Transverse colon (tissue), 3 donors: ENCODE data around the gene WNK2.

Experiments used
- EP300 ChIP-seq: sonication (generic); formaldehyde crosslinking; IDR thresholded peaks from one replicate; pipeline ENCODE4 v1.6.1; 2017; ENCODE audit warnings: antibody characterized with exemption, low read depth
- TF ChIP-seq, protein P1 (sequence below), 5 experiments: fragments of 200-600 bp in 3 of 5; fragments of 450-650 bp in 2 of 5; sonication (generic) in 3 of 5; IDR thresholded peaks; 1 replicate in 2 of 5; 2 replicates in 3 of 5; pipeline ENCODE4 v1.5.1; 2016 to 2017; ENCODE audit warnings: antibody characterized with exemption in 5 of 5, inconsistent platforms in 3 of 5, mild to moderate bottlenecking in 2 of 5, moderate library complexity in 1 of 5

DNA sequence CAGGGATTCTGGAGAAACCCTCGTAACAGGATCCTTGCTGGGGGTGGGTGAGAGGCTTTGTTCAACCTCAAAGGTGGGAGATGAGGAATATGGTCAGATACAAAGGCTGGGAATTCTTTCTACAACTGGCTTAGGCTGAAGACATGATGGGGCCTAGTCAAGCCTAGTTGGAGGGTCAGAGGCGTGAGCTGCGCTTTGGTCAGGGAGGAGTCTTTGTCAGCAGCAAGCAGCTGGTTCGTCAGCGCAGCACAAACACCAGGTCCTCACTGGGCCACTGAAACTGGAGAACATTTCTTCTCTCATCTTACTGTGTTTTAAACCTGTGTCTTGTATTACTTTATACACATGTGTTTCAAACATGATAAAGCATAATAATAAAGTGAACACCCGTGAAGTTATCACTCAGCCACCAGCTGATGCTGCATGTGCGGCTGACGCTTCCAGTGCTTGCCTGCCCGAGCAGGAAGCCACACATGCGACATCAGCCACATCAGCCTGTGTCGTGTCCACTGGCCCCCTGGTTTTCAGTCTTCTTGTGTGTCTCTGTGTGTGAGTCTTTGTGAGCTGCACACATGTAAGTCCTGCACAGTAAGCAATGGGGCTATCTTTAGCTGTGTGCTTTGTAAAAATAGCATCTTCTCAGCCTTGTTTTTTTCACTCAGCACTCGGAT, 81.5 kb downstream of the WNK2 start:
- TF ChIP-seq, protein P1, sequence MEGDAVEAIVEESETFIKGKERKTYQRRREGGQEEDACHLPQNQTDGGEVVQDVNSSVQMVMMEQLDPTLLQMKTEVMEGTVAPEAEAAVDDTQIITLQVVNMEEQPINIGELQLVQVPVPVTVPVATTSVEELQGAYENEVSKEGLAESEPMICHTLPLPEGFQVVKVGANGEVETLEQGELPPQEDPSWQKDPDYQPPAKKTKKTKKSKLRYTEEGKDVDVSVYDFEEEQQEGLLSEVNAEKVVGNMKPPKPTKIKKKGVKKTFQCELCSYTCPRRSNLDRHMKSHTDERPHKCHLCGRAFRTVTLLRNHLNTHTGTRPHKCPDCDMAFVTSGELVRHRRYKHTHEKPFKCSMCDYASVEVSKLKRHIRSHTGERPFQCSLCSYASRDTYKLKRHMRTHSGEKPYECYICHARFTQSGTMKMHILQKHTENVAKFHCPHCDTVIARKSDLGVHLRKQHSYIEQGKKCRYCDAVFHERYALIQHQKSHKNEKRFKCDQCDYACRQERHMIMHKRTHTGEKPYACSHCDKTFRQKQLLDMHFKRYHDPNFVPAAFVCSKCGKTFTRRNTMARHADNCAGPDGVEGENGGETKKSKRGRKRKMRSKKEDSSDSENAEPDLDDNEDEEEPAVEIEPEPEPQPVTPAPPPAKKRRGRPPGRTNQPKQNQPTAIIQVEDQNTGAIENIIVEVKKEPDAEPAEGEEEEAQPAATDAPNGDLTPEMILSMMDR (IDR thresholded peaks at IDR 0.05): no peak
- no peak for TF ChIP-seq EP300
